Sigmoid colon (tissue), 3 donors: ENCODE results near the gene TRIM37.

Experiments used
- POLR2A ChIP-seq, 2 donors: fragments of 450-650 bp; IDR thresholded peaks; one replicate each; pipeline ENCODE4 v1.6.1; 2016; ENCODE audit warnings: antibody characterized with exemption in 2 of 2, mild to moderate bottlenecking in 2 of 2, moderate library complexity in 2 of 2
- TF ChIP-seq, protein P1 (sequence below), 4 experiments: fragments of 450-650 bp in 3 of 4; fragments of 200-600 bp in 1 of 4; IDR thresholded peaks; one replicate each; pipeline ENCODE4 v1.5.1; 2016 to 2019; ENCODE audit warnings: antibody characterized with exemption in 4 of 4, mild to moderate bottlenecking in 3 of 4, moderate library complexity in 2 of 4

DNA sequence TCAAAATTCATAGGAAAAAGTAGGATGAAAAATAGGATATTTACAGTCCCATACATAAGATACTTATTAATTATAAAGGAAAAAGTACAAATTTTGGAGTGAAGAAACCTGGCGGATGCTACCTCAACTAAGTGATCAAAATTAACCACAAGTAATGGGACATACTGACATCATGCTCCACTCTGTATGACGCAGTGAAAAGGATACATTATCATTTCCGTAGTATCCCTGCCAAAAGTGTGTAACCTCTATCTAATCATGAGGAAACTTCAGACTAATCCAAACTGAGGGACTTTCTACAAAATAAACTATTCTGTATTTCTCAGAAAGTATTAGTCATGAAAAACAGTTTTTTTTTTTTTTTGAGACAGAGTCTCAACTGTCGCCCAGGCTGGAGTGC, 60.5 kb downstream of the TRIM37 start:
- TF ChIP-seq, protein P1, sequence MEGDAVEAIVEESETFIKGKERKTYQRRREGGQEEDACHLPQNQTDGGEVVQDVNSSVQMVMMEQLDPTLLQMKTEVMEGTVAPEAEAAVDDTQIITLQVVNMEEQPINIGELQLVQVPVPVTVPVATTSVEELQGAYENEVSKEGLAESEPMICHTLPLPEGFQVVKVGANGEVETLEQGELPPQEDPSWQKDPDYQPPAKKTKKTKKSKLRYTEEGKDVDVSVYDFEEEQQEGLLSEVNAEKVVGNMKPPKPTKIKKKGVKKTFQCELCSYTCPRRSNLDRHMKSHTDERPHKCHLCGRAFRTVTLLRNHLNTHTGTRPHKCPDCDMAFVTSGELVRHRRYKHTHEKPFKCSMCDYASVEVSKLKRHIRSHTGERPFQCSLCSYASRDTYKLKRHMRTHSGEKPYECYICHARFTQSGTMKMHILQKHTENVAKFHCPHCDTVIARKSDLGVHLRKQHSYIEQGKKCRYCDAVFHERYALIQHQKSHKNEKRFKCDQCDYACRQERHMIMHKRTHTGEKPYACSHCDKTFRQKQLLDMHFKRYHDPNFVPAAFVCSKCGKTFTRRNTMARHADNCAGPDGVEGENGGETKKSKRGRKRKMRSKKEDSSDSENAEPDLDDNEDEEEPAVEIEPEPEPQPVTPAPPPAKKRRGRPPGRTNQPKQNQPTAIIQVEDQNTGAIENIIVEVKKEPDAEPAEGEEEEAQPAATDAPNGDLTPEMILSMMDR (IDR thresholded peaks at IDR 0.05), result no peak
- TF ChIP-seq POLR2A (IDR thresholded peaks at IDR 0.05), result no peak
